CD4-positive, alpha-beta T cell (primary cell): Measurements from ENCODE around the gene IFNAR1. TPM values are rescaled to one million over a fixed set of nuclear protein-coding genes. Genes with fewer than 3 reads are reported as not detected.

ENCODE experiments used
- ATAC-seq: fragments of 200-7000 bp; cut with Tn5 transposase; one replicate; pipeline ENCODE4 v1.10.0; 2022; ENCODE audit warnings: mild to moderate bottlenecking; ENCODE audit not compliant: poor library complexity
- CTCF ChIA-PET: fragments of 350-600 bp; sonication (Branson Sonifier 250); formaldehyde crosslinking; loops from one replicate; lab custom pipeline; 2021; ENCODE audit warnings: antibody characterized with exemption, inconsistent platforms; lab: Charles Lee
- POLR2A ChIA-PET: fragments of 350-600 bp; sonication (Branson Sonifier 250); formaldehyde crosslinking; loops from one replicate; lab custom pipeline; 2021; ENCODE audit warnings: antibody characterized with exemption, inconsistent platforms; lab: Charles Lee
- DNase-seq, 14 experiments: peaks; one replicate each; pipeline ENCODE4 v3.0.0-alpha.2; 2013 to 2020; ENCODE audit warnings: mixed read lengths in 2 of 14
- H3K27ac ChIP-seq, 2 donors: one replicate each; pipeline versions ENCODE4 v1.5.1 to v1.7.0; 2013; ENCODE audit warnings: low read length in 2 of 2, low read depth in 1 of 2, mild to moderate bottlenecking in 1 of 2
- H3K27me3 ChIP-seq, 2 experiments: 1 replicate in 1 of 2; 2 replicates in 1 of 2; pipeline versions ENCODE4 v1.6.1 to v1.7.0; 2013; ENCODE audit warnings: low read length in 2 of 2, control low read depth in 1 of 2, mild to moderate bottlenecking in 1 of 2, moderate library complexity in 1 of 2; ENCODE audit not compliant: insufficient read depth in 2 of 2, control insufficient read depth in 1 of 2
- H3K36me3 ChIP-seq: one replicate; pipeline ENCODE4 v1.6.1; 2013; ENCODE audit warnings: low read length, control low read depth; ENCODE audit not compliant: insufficient read depth
- H3K4me1 ChIP-seq: one replicate; pipeline ENCODE4 v1.6.1; 2013; ENCODE audit warnings: low read length, control low read depth; ENCODE audit not compliant: insufficient read depth
- H3K4me3 ChIP-seq: one replicate; pipeline ENCODE4 v1.5.1; 2013; ENCODE audit warnings: mild to moderate bottlenecking, low read length, moderate library complexity
- H3K9me3 ChIP-seq, 2 experiments: 1 replicate in 1 of 2; 2 replicates in 1 of 2; pipeline versions ENCODE4 v1.6.1 to v1.7.0; 2013; ENCODE audit warnings: low read length in 2 of 2, mild to moderate bottlenecking in 2 of 2, control low read depth in 1 of 2, moderate library complexity in 1 of 2; ENCODE audit not compliant: control insufficient read depth in 1 of 2, insufficient read depth in 1 of 2
- H3K27ac Mint-ChIP-seq: one replicate; pipeline ENCODE4 v1.8.0; 2020; ENCODE audit warnings: mixed read lengths
- H3K27me3 Mint-ChIP-seq: one replicate; pipeline ENCODE4 v1.8.0; 2021; ENCODE audit warnings: mixed read lengths
- H3K36me3 Mint-ChIP-seq: one replicate; pipeline ENCODE4 v1.8.0; 2021; ENCODE audit warnings: low read depth, mixed read lengths
- H3K4me1 Mint-ChIP-seq: one replicate; pipeline ENCODE4 v1.8.0; 2021; ENCODE audit warnings: low read depth, mixed read lengths
- H3K4me3 Mint-ChIP-seq: one replicate; pipeline ENCODE4 v1.8.0; 2020; ENCODE audit warnings: mild to moderate bottlenecking, mixed read lengths
- H3K9me3 Mint-ChIP-seq: one replicate; pipeline ENCODE4 v1.8.0; 2020; ENCODE audit warnings: mixed read lengths
- CTCF ChIP-seq: fragments of 200-600 bp; IDR thresholded peaks from one replicate; pipeline ENCODE4 v1.8.0; 2022; ENCODE audit warnings: antibody characterized with exemption, mild to moderate bottlenecking
- intact Hi-C, 2 experiments: fragments of 100-400 bp; cut with DNase I in 1 of 2; cut with micrococcal nuclease in 1 of 2; formaldehyde crosslinking; loops; one replicate each; pipeline versions ENCODE4 v1.15.1 to v1.9.0; 2023 to 2025; cut with DNase I, micrococcal nuclease
- total RNA-seq, 174 experiments: library from RNA in 2 of 174; stranded (reverse) in 2 of 174; gene quantifications; one replicate each; pipeline ENCODE4 v1.2.3 and lab custom pipeline; 2021 to 2026

IFNAR1 gene
- total RNA-seq, 2 experiments from 2014 or later, result 20.4 to 26.8 TPM

GRCh38 chr21:33281096-33281652 is 43.6 kb upstream of the IFNAR1 start:
- H3K27me3 Mint-ChIP-seq, result no peaks in the 10 kb centered on the region
- no peaks in the 10 kb centered on the region for H3K9me3 Mint-ChIP-seq
- Histone ChIP-seq H3K27ac (no peak overlapping the region), H3K9me3 (no peaks in the 10 kb centered on the region), H3K4me1 (no peaks in the 10 kb centered on the region), H3K36me3 (peaks cover 90% of the 10 kb centered on the region), H3K4me3 (no peak overlapping the region), H3K27me3 (no peaks in the 10 kb centered on the region)
- no peak overlapping the region for H3K27ac Mint-ChIP-seq
- no peak for ATAC-seq
- intact Hi-C loops, result no loop called here
- POLR2A ChIA-PET, result interaction anchor here (0.9 to 1.4 kb wide), 2 partner anchors 18 to 33 kb away, joined by 3 read pairs; no protein-coding TSS in a partner anchor
- H3K4me1 Mint-ChIP-seq, result peaks cover 18% of the 10 kb centered on the region
- H3K4me3 Mint-ChIP-seq, result no peak overlapping the region
- DNase-seq, result no peak
- CTCF ChIA-PET, result no interaction called here
- peaks cover 88% of the 10 kb centered on the region for H3K36me3 Mint-ChIP-seq
- TF ChIP-seq CTCF, result no peak

GRCh38 chr21:33283203-33283602 is 41.6 kb upstream of the IFNAR1 start:
- peaks cover 10% of the 10 kb centered on the region for H3K4me1 Mint-ChIP-seq
- no peaks in the 10 kb centered on the region for H3K9me3 Mint-ChIP-seq
- H3K27me3 Mint-ChIP-seq, result no peaks in the 10 kb centered on the region
- H3K36me3 Mint-ChIP-seq, result peaks cover 92% of the 10 kb centered on the region
- H3K27ac ChIP-seq, result no peak overlapping the region
- H3K4me1 ChIP-seq, result no peaks in the 10 kb centered on the region
- peaks cover 90% of the 10 kb centered on the region for H3K36me3 ChIP-seq
- no peak overlapping the region for H3K4me3 Mint-ChIP-seq
- intact Hi-C loops, result no loop called here
- no peak overlapping the region for H3K4me3 ChIP-seq
- POLR2A ChIA-PET, result interaction anchor here (2.3 kb wide), 1 partner anchor 16 kb away, joined by 8 read pairs; the partner anchor contains the start of gene IL10RB
- peak overlapping the region; percentile 27 for H3K27ac Mint-ChIP-seq
- H3K27me3 ChIP-seq, result no peaks in the 10 kb centered on the region
- H3K9me3 ChIP-seq, result no peaks in the 10 kb centered on the region
- CTCF ChIA-PET, result interaction anchor here (1.0 kb wide), 1 partner anchor 83 kb away, joined by 4 read pairs; no protein-coding TSS in a partner anchor
- TF ChIP-seq CTCF, result no peak
- ATAC-seq (no peak), DNase-seq (no peak)

- Histone ChIP-seq H3K27ac (no peak overlapping the region), H3K4me1 (no peaks in the 10 kb centered on the region), H3K27me3 (no peaks in the 10 kb centered on the region), H3K36me3 (peaks cover 85% of the 10 kb centered on the region), H3K9me3 (no peaks in the 10 kb centered on the region), H3K4me3 (no peak overlapping the region)
- ATAC-seq (no peak), DNase-seq (no peak)
- H3K27me3 Mint-ChIP-seq, result no peaks in the 10 kb centered on the region
- H3K4me3 Mint-ChIP-seq, result no peak overlapping the region
- no peak overlapping the region for H3K27ac Mint-ChIP-seq
- ChIA-PET CTCF (interaction anchor here (0.6 kb wide), 1 partner anchor 652 kb away, joined by 3 read pairs; no protein-coding TSS in a partner anchor), POLR2A (no interaction called here)
- intact Hi-C loops, result no loop called here
- H3K36me3 Mint-ChIP-seq, result peaks cover 81% of the 10 kb centered on the region
- peaks cover 6% of the 10 kb centered on the region for H3K4me1 Mint-ChIP-seq
- TF ChIP-seq CTCF, result no peak
- no peaks in the 10 kb centered on the region for H3K9me3 Mint-ChIP-seq
Measured at GRCh38 chr21:33286076-33286475, 38.7 kb upstream of the IFNAR1 start.
